K562 (cell line): ENCODE measurements around the gene TMEM181. TPM values are rescaled to one million over a fixed set of nuclear protein-coding genes. Genes with fewer than 3 reads are reported as not detected.

ENCODE experiments used
- ATAC-seq: fragments of 200-7000 bp; cut with Tn5 transposase; 3 replicates; pipeline ENCODE4 v1.9.1; 2020; ENCODE audit warnings: moderate library complexity
- BruUV-seq: library from RNA; stranded (reverse); fragments of 400-500 nt; replicated peaks from 2 replicates; lab custom pipeline; 2021; lab: Mats Ljungman, UMichigan
- CTCF ChIA-PET: fragments of 300-600 bp; formaldehyde crosslinking; extraction: SDS; loops from one replicate; lab custom pipeline; 2021; ENCODE audit warnings: low intra/inter-chr PET ratio; lab: Yijun Ruan, JAX
- POLR2A ChIA-PET: fragments of 300-600, 350-650 bp; sonication (Branson Sonifier 250); formaldehyde crosslinking; extraction: SDS; loops from one replicate; lab custom pipeline; 2021; ENCODE audit warnings: antibody characterized with exemption, inconsistent platforms; lab: Yijun Ruan, JAX
- DNase-seq, 4 experiments: peaks; one replicate each; pipeline versions ENCODE4 v3.0.0 to v3.0.0-alpha.2; 2011 to 2018; ENCODE audit warnings: low spot score in 3 of 4, mixed read lengths in 3 of 4; ENCODE audit errors: extremely low read depth in 1 of 4
- FAIRE-seq: peaks from 2 replicates; lab custom pipeline; 2011; peaks lifted over from hg19 to GRCh38; lab: Jason Lieb, UNC
- H2AFZ ChIP-seq: 2 replicates; pipeline ENCODE4 v1.6.0; 2011; ENCODE audit warnings: low read depth, low read length, control low read depth, inconsistent platforms
- H3K27ac ChIP-seq: fragments of 200-600 bp; 3 replicates; pipeline ENCODE4 v1.8.0; 2011; ENCODE audit warnings: low read depth, mild to moderate bottlenecking, control low read depth, inconsistent platforms, low read length, moderate library complexity, mixed read lengths; ENCODE audit errors: extremely low read depth
- H3K27me3 ChIP-seq, 2 experiments: fragments of 300-600 bp in 1 of 2; 2 replicates in 1 of 2; 3 replicates in 1 of 2; pipeline versions ENCODE4 v1.6.0 to v1.8.0; 2011; ENCODE audit warnings: inconsistent platforms in 2 of 2, low read length in 2 of 2, mild to moderate bottlenecking in 1 of 2, mixed read lengths in 1 of 2, moderate library complexity in 1 of 2; ENCODE audit not compliant: control insufficient read depth in 2 of 2, insufficient read depth in 2 of 2
- H3K36me3 ChIP-seq: fragments of 300-600 bp; 3 replicates; pipeline ENCODE4 v1.8.0; 2011; ENCODE audit warnings: mild to moderate bottlenecking, low read length, inconsistent platforms; ENCODE audit not compliant: control insufficient read depth, insufficient read depth
- H3K4me1 ChIP-seq, 2 experiments: fragments of 200-600 bp in 1 of 2; replicated peaks in 1 of 2; 2 replicates in 1 of 2; 3 replicates in 1 of 2; pipeline versions ENCODE4 v1.5.1 to v1.8.0; 2011; ENCODE audit warnings: inconsistent platforms in 2 of 2, low read length in 2 of 2, mild to moderate bottlenecking in 1 of 2, mixed read lengths in 1 of 2, moderate library complexity in 1 of 2; ENCODE audit not compliant: control insufficient read depth in 2 of 2, insufficient read depth in 2 of 2
- H3K4me2 ChIP-seq: 2 replicates; pipeline ENCODE4 v1.6.1; 2011; ENCODE audit warnings: low read length, control low read depth, inconsistent platforms, mixed read lengths; ENCODE audit not compliant: insufficient read depth
- H3K4me3 ChIP-seq: fragments of 200-600 bp; sonication (generic), shearing (Covaris generic); 2 replicates; pipeline ENCODE4 v1.5.1; 2016; ENCODE audit warnings: control low read depth, inconsistent platforms
- H3K79me2 ChIP-seq: fragments of 200-600 bp; 3 replicates; pipeline ENCODE4 v1.8.0; 2011; ENCODE audit warnings: low read length, inconsistent platforms; ENCODE audit not compliant: control insufficient read depth, insufficient read depth
- H3K9ac ChIP-seq, 2 experiments: 2 replicates each; pipeline versions ENCODE4 v1.6.0 to v1.6.1; 2011; ENCODE audit warnings: low read depth in 2 of 2, low read length in 2 of 2, control low read depth in 1 of 2, inconsistent platforms in 1 of 2, mild to moderate bottlenecking in 1 of 2, mixed read lengths in 1 of 2; ENCODE audit not compliant: insufficient read depth in 1 of 2
- H3K9me1 ChIP-seq: one replicate; pipeline ENCODE4 v1.6.0; 2011; ENCODE audit warnings: inconsistent platforms, mild to moderate bottlenecking, low read length, moderate library complexity; ENCODE audit not compliant: control insufficient read depth, insufficient read depth
- H3K9me3 ChIP-seq: replicated peaks from 2 replicates; pipeline ENCODE4 v1.5.1; 2011; ENCODE audit warnings: low read depth, low read length, inconsistent platforms; ENCODE audit not compliant: control insufficient read depth, insufficient read depth
- H4K20me1 ChIP-seq: replicated peaks from 2 replicates; pipeline ENCODE4 v1.6.1; 2011; ENCODE audit warnings: low read length, inconsistent platforms, mixed read lengths; ENCODE audit not compliant: control insufficient read depth, insufficient read depth
- CTCF ChIP-seq, 3 experiments: IDR thresholded peaks in 2 of 3; conservative IDR thresholded peaks in 1 of 3; 2 replicates each; pipeline ENCODE4 v1.5.1; 2011 to 2012; ENCODE audit warnings: low read length in 3 of 3, mild to moderate bottlenecking in 3 of 3, control low read depth in 2 of 3, improper control_type of control experiment in 1 of 3, inconsistent platforms in 1 of 3, low read depth in 1 of 3, mixed read lengths in 1 of 3, moderate library complexity in 1 of 3; ENCODE audit not compliant: insufficient read depth in 2 of 3
- E2F3 ChIP-seq: fragments of 250-450 bp; sonication (Bioruptor Pico); IDR thresholded peaks from 2 replicates; pipeline ENCODE4 v1.4.0; 2020; ENCODE audit warnings: mild to moderate bottlenecking
- GABPB1 ChIP-seq: sonication (generic); formaldehyde crosslinking; IDR thresholded peaks from 2 replicates; pipeline ENCODE4 v1.8.0; 2022; ENCODE audit warnings: mild to moderate bottlenecking, missing genetic modification reagents
- HDAC2 ChIP-seq: fragments of 450-650 bp; IDR thresholded peaks from 2 replicates; pipeline ENCODE4 v1.6.1; 2016; ENCODE audit warnings: mild to moderate bottlenecking
- HDAC8 ChIP-seq: fragments of 450-650 bp; IDR thresholded peaks from 2 replicates; pipeline ENCODE4 v1.6.1; 2016; ENCODE audit warnings: mild to moderate bottlenecking, missing genetic modification characterization, moderate library complexity, missing compliant biosample characterization
- MAFG ChIP-seq: fragments of 450-650 bp; conservative IDR thresholded peaks from 2 replicates; pipeline ENCODE4 v1.6.1; 2016; ENCODE audit warnings: missing genetic modification characterization, missing compliant biosample characterization
- NFATC3 ChIP-seq: fragments of 450-650 bp; IDR thresholded peaks from 2 replicates; pipeline ENCODE4 v1.6.1; 2017; ENCODE audit warnings: mild to moderate bottlenecking
- NR2C1 ChIP-seq, 2 experiments: fragments of 450-650 bp; IDR thresholded peaks; 2 replicates each; pipeline ENCODE4 v1.6.1; 2017; ENCODE audit warnings: mild to moderate bottlenecking in 2 of 2, antibody characterized with exemption in 1 of 2, inconsistent platforms in 1 of 2, missing compliant biosample characterization in 1 of 2, missing genetic modification characterization in 1 of 2
- PML ChIP-seq: IDR thresholded peaks from 2 replicates; pipeline ENCODE4 v1.6.1; 2012; ENCODE audit warnings: low read length, inconsistent platforms
- RNF219 ChIP-seq: fragments of 250-450 bp; sonication (Bioruptor Pico); IDR thresholded peaks from 2 replicates; pipeline ENCODE4 v1.5.0; 2022; ENCODE audit warnings: mild to moderate bottlenecking
- STAT5B ChIP-seq: fragments of 250-450 bp; sonication (Bioruptor Pico); IDR thresholded peaks from 2 replicates; pipeline ENCODE4 v1.8.0; 2021; ENCODE audit warnings: mild to moderate bottlenecking, inconsistent platforms
- XRCC5 ChIP-seq: fragments of 200-400 bp; formaldehyde crosslinking; IDR thresholded peaks from 2 replicates; pipeline ENCODE4 v1.6.1; 2017; ENCODE audit warnings: low read depth, mild to moderate bottlenecking, low read length
- WGBS: fragments of 100-300 bp; shearing (Covaris generic); methylation state at CpG from one replicate; pipeline ENCODE4 v1.1.6; 2016; ENCODE audit warnings: low coverage, mixed read lengths; ENCODE audit not compliant: insufficient coverage; ENCODE audit errors: missing lambda C conversion rate; 5-methylcytosine and 5-hydroxymethylcytosine counted together
- in situ Hi-C: fragments of 300-500 bp; cut with MboI; formaldehyde crosslinking; loops from 4 replicates; pipeline ENCODE4 v1.15.0; 2018; ENCODE audit warnings: inconsistent platforms, mixed read lengths
- intact Hi-C: fragments of 100-400 bp; cut with micrococcal nuclease; formaldehyde crosslinking; loops from 2 replicates; pipeline ENCODE4 v1.14.2; 2022
- polyA plus RNA-seq, 8 experiments: library from polyadenylated mRNA; depleted of rRNA in 4 of 8; stranded (reverse) in 5 of 8; unstranded in 3 of 8; fragments of >200 nt; fragmentation: Nextera tagmentation in 2 of 8; fragmentation: Illumina TruSeq in 1 of 8; extraction: Ambion mirVana in 2 of 8; extraction: Trizol in 1 of 8; gene quantifications; 2 replicates each; pipeline versions ENCODE4 v1.2.1 to v1.2.3, GENCODE V29; 2011 to 2014; ENCODE audit warnings: inconsistent platforms in 1 of 8, missing spikeins in 1 of 8
- total RNA-seq, 7 experiments: library from RNA; depleted of rRNA in 6 of 7; stranded (reverse); fragments of >200 nt in 6 of 7; fragmentation: Illumina TruSeq in 2 of 7; extraction: Trizol in 2 of 7; gene quantifications; 2 replicates each; pipeline versions ENCODE4 v1.2.1 to v1.2.3, GENCODE V29; 2011 to 2021; ENCODE audit warnings: low replicate concordance in 1 of 7

Gene TMEM181
- total and polyA plus RNA-seq, 9 of the 15 experiments (the other 6 are each of a cell fraction or from before 2014, with no cell fraction given), result 5.6 to 27.2 (median 19.9) TPM

- TF ChIP-seq MAFG (tag) (no peak), STAT5B (no peak), CTCF (IDR thresholded peaks at IDR 0.05 in 2 of 3, conservative IDR thresholded peaks at IDR 0.05 in 1 of 3; ENCODE audit: insufficient read depth in 2 of 3, low read depth in 1 of 3, low read length in 3 of 3) (no peak), XRCC5 (no peak), PML (no peak), NR2C1 (IDR thresholded peaks at IDR 0.05) (no peak), NR2C1 (tag; IDR thresholded peaks at IDR 0.05) (no peak)
- TF ChIP-seq, all 486 proteins: peak for 0
These were observed 2.0 kb upstream of the TMEM181 start (continued) for GRCh38 chr6:158557927-158558326.

GRCh38 chr6:158558415-158559306 lies 1.2 kb upstream of the TMEM181 start:
- ATAC-seq, result no peak
- CTCF ChIA-PET, result no interaction called here
- intact Hi-C loops, result no loop called here
- 86% methylated on average over 14 of the region's 14 CpGs for WGBS
- Histone ChIP-seq H3K4me1 (peaks cover 21 to 30% of the 10 kb centered on the region in 2 experiments), H3K27ac (no peak overlapping the region; the same call in 2 of the 3 replicates), H3K79me2 (peaks cover 36% of the 10 kb centered on the region), H3K27me3 (no peaks in the 10 kb centered on the region), H3K9me1 (no peaks in the 10 kb centered on the region), H3K9ac (peak overlapping the region in 1 of 2 experiments; percentile 83; a peak in 1 of 4 replicates), H2AFZ (peak overlapping the region; percentile 99), H3K9me3 (no peaks in the 10 kb centered on the region), H3K36me3 (peaks cover 17% of the 10 kb centered on the region; the same call in 2 of the 3 replicates), H3K4me2 (peak overlapping the region; percentile 96), H3K4me3 (no peak overlapping the region), H4K20me1 (peaks cover 17% of the 10 kb centered on the region)
- POLR2A ChIA-PET, result interaction anchor here (0.6 to 2.0 kb wide), 9 partner anchors 9 to 346 kb away, joined by 3 to 7 read pairs (median 3); no protein-coding TSS in a partner anchor
- BruUV-seq, result no TSS peak
- DNase-seq, result no peak
- TF ChIP-seq E2F3 (CRISPR knock-in tag), result no peak
- TF ChIP-seq RNF219 (CRISPR knock-in tag), result no peak
- TF ChIP-seq GABPB1 (CRISPR knock-in tag), result no peak
- TF ChIP-seq HDAC8 (tag), result no peak
- TF ChIP-seq NFATC3, result no peak
- TF ChIP-seq HDAC2, result no peak
- in situ Hi-C loops, result no loop called here
- FAIRE-seq, result no peak
